GM10847 (cell line): ENCODE measurements around the gene HS3ST2.

Source experiments
- POLR2A ChIP-seq: IDR thresholded peaks from 2 replicates; pipeline ENCODE4 v1.6.1; 2011; ENCODE audit not compliant: insufficient read length; ENCODE audit errors: extremely low read depth

The HS3ST2 gene

GRCh38 chr16:22890976-22891375 is 77.0 kb downstream of the HS3ST2 start:
- TF ChIP-seq POLR2A, result no peak

GRCh38 chr16:22897184-22897583 is 83.2 kb downstream of the HS3ST2 start:
- TF ChIP-seq POLR2A, result no peak

GRCh38 chr16:22898131-22898530 is 84.2 kb downstream of the HS3ST2 start:
- no peak for TF ChIP-seq POLR2A

- no peak for TF ChIP-seq POLR2A
These were observed 84.9 kb downstream of the HS3ST2 start for GRCh38 chr16:22898874-22899348.

GRCh38 chr16:22900863-22901262 is 86.9 kb downstream of the HS3ST2 start:
- TF ChIP-seq POLR2A, result no peak

GRCh38 chr16:22901563-22901962 is 87.6 kb downstream of the HS3ST2 start:
- no peak for TF ChIP-seq POLR2A

GRCh38 chr16:22903716-22904115 is 89.8 kb downstream of the HS3ST2 start:
- no peak for TF ChIP-seq POLR2A

- no peak for TF ChIP-seq POLR2A
These were observed 98.7 kb downstream of the HS3ST2 start for GRCh38 chr16:22912654-22913053.

- no peak for TF ChIP-seq POLR2A
These were observed 101.0 kb downstream of the HS3ST2 start for GRCh38 chr16:22915003-22915402.

GRCh38 chr16:22923491-22923890 is 109.5 kb downstream of the HS3ST2 start:
- TF ChIP-seq POLR2A, result no peak

GRCh38 chr16:22924492-22924891 is 110.5 kb downstream of the HS3ST2 start:
- no peak for TF ChIP-seq POLR2A

- TF ChIP-seq POLR2A, result no peak
These were observed 112.3 kb downstream of the HS3ST2 start for GRCh38 chr16:22926105-22926751.

GRCh38 chr16:22927306-22927705 is 113.3 kb downstream of the HS3ST2 start:
- TF ChIP-seq POLR2A, result no peak

- TF ChIP-seq POLR2A, result no peak
These were observed 115.0 kb downstream of the HS3ST2 start for GRCh38 chr16:22928882-22929435.

GRCh38 chr16:22929461-22929860 is 115.5 kb downstream of the HS3ST2 start:
- TF ChIP-seq POLR2A, result no peak

- TF ChIP-seq POLR2A, result no peak
These were observed 118.2 kb downstream of the HS3ST2 start for GRCh38 chr16:22932032-22932771.
